B cell (primary cell): Measurements from ENCODE around the gene ABCB10.

ENCODE experiments used
- EZH2 ChIP-seq: IDR thresholded peaks from 2 replicates; pipeline ENCODE4 v1.6.1; 2012; ENCODE audit warnings: borderline replicate concordance, low read depth, mild to moderate bottlenecking, moderate library complexity, low read length; ENCODE audit not compliant: insufficient read depth, poor library complexity, severe bottlenecking
- TF ChIP-seq, protein P1 (sequence below): fragments of 200-600 bp; IDR thresholded peaks from one replicate; pipeline ENCODE4 v1.8.0; 2022; ENCODE audit warnings: antibody characterized with exemption, mild to moderate bottlenecking

GRCh38 chr1:229581485-229581884 is 23.0 kb upstream of the ABCB10 start:
- TF ChIP-seq, protein P1, sequence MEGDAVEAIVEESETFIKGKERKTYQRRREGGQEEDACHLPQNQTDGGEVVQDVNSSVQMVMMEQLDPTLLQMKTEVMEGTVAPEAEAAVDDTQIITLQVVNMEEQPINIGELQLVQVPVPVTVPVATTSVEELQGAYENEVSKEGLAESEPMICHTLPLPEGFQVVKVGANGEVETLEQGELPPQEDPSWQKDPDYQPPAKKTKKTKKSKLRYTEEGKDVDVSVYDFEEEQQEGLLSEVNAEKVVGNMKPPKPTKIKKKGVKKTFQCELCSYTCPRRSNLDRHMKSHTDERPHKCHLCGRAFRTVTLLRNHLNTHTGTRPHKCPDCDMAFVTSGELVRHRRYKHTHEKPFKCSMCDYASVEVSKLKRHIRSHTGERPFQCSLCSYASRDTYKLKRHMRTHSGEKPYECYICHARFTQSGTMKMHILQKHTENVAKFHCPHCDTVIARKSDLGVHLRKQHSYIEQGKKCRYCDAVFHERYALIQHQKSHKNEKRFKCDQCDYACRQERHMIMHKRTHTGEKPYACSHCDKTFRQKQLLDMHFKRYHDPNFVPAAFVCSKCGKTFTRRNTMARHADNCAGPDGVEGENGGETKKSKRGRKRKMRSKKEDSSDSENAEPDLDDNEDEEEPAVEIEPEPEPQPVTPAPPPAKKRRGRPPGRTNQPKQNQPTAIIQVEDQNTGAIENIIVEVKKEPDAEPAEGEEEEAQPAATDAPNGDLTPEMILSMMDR: no peak
- no peak for TF ChIP-seq EZH2
